Adrenal gland (tissue), 12 donors: ENCODE results near the gene ESPNL. TPM values are rescaled to one million over a fixed set of nuclear protein-coding genes. Genes with fewer than 3 reads are reported as not detected.
A peak's percentile ranks its signal among the peaks of the same experiment; 100 is the strongest.

ENCODE experiments used
- DNase-seq, 7 donors: peaks; one replicate each; pipeline ENCODE4 v3.0.0-alpha.2; 2019 to 2020
- H3K27ac ChIP-seq, 5 donors: fragments of 200-600 bp; sonication (generic) in 4 of 5; 1 replicate in 3 of 5; 2 replicates in 2 of 5; pipeline versions ENCODE4 v1.5.1 to v1.8.0; 2016 to 2020; ENCODE audit warnings: mild to moderate bottlenecking in 1 of 5
- H3K27me3 ChIP-seq: fragments of 200-600 bp; 2 replicates; pipeline ENCODE4 v1.8.0; 2021
- H3K36me3 ChIP-seq, 2 donors: fragments of 200-600 bp; replicated peaks in 1 of 2; 1 replicate in 1 of 2; 2 replicates in 1 of 2; pipeline versions ENCODE4 v1.5.1 to v1.8.0; 2018 to 2022
- H3K4me1 ChIP-seq, 2 donors: fragments of 200-600 bp; replicated peaks in 1 of 2; 1 replicate in 1 of 2; 2 replicates in 1 of 2; pipeline versions ENCODE4 v1.5.1 to v1.8.0; 2018 to 2021
- H3K4me3 ChIP-seq, 4 donors: fragments of 200-600 bp; sonication (generic) in 3 of 4; one replicate each; pipeline ENCODE4 v1.5.1; 2016 to 2018
- H3K9me3 ChIP-seq, 3 donors: fragments of 200-600 bp; sonication (generic) in 1 of 3; replicated peaks in 1 of 3; 1 replicate in 2 of 3; 2 replicates in 1 of 3; pipeline versions ENCODE4 v1.5.1 to v1.8.0; 2016 to 2021
- CTCF ChIP-seq, 6 experiments: fragments of 450-650 bp in 4 of 6; fragments of 200-600 bp in 2 of 6; sonication (generic) in 1 of 6; IDR thresholded peaks; 1 replicate in 5 of 6; 2 replicates in 1 of 6; pipeline versions ENCODE4 v1.5.1 to v1.8.0; 2016 to 2021; ENCODE audit warnings: antibody characterized with exemption in 6 of 6, mild to moderate bottlenecking in 2 of 6, moderate library complexity in 1 of 6
- POLR2A ChIP-seq, 2 donors: fragments of 450-650 bp; IDR thresholded peaks; one replicate each; pipeline ENCODE4 v1.6.1; 2017; ENCODE audit warnings: antibody characterized with exemption in 2 of 2, mild to moderate bottlenecking in 2 of 2, moderate library complexity in 1 of 2
- WGBS, 4 donors: extraction: QIAGEN DNeasy Blood & Tissue Kit in 2 of 4; methylation state at CpG; one replicate each; pipeline versions ENCODE4 v1.1.5 to v1.1.7; 2013 to 2017; 5-methylcytosine and 5-hydroxymethylcytosine counted together
- intact Hi-C, 2 donors: fragments of 100-400 bp; cut with DNase I; formaldehyde crosslinking; loops; one replicate each; pipeline versions ENCODE4 v1.14.1 to v1.15.0; 2022 to 2023
- polyA plus RNA-seq, 3 donors: library from polyadenylated mRNA; stranded (reverse); fragments of 200-250 nt in 2 of 3; fragments of 350-450 nt in 1 of 3; fragmentation: Illumina TruSeq in 1 of 3; extraction: RNeasy Lipid Tissue Mini Kit (QIAGEN cat#74804) in 1 of 3; gene quantifications; one replicate each; pipeline ENCODE4 v1.2.3, GENCODE V29; 2013 to 2014
- total RNA-seq, 9 donors: library from RNA; depleted of rRNA in 4 of 9; stranded (reverse); fragments of >200 nt in 4 of 9; fragments of 120-200 nt in 1 of 9; fragmentation: NEBNext Ultra II Directional in 1 of 9; extraction: Animal tissue kit (Norgen Biotek cat#: 25700) in 1 of 9; gene quantifications; one replicate each; pipeline versions ENCODE4 v1.1.0 to v1.2.4, GENCODE V29; 2013 to 2023
- donor health status: healthy with polysubstance abuse.
- donor health status: Bipolar disorder and iron deficiency.
- donor health status: DM: yes; HTN: yes; CAD: no.
- donor health status: DM: no; HTN: no; CAD: no.
- donor health status: DM: no; HTN: no; CAD: no.
- donor health status: DM: yes; HTN: yes; CAD: no.

ESPNL gene
- total and polyA plus RNA-seq, 12 donors = 0.03 to 5.9 (median 1.2) TPM; not detected in 5

DNA sequence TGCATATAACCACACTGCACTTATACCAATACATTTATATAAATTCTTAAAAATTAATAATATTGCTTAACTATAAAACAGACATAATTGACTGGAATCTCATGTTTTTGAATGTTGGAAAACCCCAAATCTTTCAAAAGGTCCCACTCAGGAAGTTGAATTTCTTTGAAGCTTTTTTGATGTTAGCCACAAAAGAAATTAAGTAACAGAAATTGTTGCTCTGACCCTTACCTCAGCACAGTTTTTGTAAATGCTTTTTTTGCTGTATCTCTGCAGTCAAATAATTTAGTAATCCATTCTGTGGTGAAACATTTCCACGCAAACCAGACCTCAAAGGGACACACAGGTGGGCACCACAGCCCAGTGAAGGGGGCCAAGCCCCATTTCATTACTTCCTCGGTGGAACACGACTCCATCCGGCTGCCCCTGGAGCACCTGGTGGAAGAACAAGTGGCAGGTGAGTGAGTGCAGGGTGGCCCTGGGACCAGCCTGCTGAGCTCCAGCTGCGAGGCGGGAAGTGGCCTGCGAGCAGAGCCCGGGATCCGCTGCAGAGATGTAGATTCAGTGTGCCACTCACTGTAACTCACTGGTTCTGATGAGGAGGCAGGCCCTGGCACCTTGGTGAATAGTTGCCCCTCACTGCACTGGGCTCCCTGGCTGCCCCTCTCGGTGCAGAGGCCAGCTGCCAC is 31.0 kb upstream of the ESPNL start:
- WGBS, 4 donors = 92 to 96% (median 93%) methylated on average over 5 to 10 of the region's 10 CpGs
- no peak for TF ChIP-seq POLR2A (IDR thresholded peaks at IDR 0.05)
- no peak for TF ChIP-seq CTCF (IDR thresholded peaks at IDR 0.05)
- H3K27ac ChIP-seq = no peak overlapping the region
- H3K4me1 ChIP-seq = no peaks in the 10 kb centered on the region
- no peak overlapping the region for H3K4me3 ChIP-seq
- intact Hi-C loops = no loop called here
- peaks cover 0 to 21% of the 10 kb centered on the region in 2 donors for H3K36me3 ChIP-seq
- H3K9me3 ChIP-seq = no peaks in the 10 kb centered on the region
- peak in 1 of 7 donors; percentile 15 for DNase-seq
- H3K27me3 ChIP-seq = no peaks in the 10 kb centered on the region

DNA sequence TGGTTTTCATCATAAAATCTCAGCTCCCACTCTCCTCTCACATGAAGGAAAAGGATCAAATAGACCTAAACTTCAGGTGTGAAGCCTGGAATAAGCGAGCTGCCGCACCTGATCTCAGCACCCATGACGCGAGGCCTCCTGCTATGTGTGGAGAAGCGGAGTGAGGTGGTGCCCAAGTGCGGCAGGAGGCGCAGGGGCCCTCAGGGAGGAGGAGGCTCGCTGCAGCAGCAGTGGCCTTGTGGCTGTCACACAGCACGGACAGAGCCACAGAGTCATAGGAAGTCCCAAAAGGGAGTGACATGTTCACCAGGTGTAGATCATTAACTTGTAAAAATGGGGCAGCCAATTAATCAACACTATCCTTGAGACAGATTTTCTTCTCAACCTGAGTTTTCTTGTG is 30.3 kb upstream of the ESPNL start:
- Histone ChIP-seq H3K4me1 (no peaks in the 10 kb centered on the region), H3K9me3 (no peaks in the 10 kb centered on the region), H3K27me3 (no peaks in the 10 kb centered on the region), H3K36me3 (peaks cover 0 to 15% of the 10 kb centered on the region in 2 donors), H3K27ac (no peak overlapping the region), H3K4me3 (no peak overlapping the region)
- WGBS, 4 donors = 91 to 94% (median 93%) methylated on average over 9 of the region's 9 CpGs
- peak in 1 of 7 donors; percentile 7 for DNase-seq
- TF ChIP-seq CTCF (IDR thresholded peaks at IDR 0.05) (no peak), POLR2A (IDR thresholded peaks at IDR 0.05) (no peak)
- intact Hi-C loops = no loop called here

GRCh38 chr2:238075397-238075796 is 24.7 kb upstream of the ESPNL start:
- no peak overlapping the region for H3K27ac ChIP-seq
- H3K36me3 ChIP-seq = no peaks in the 10 kb centered on the region
- peaks cover 0 to 4% of the 10 kb centered on the region in 2 donors for H3K4me1 ChIP-seq
- H3K27me3 ChIP-seq = no peaks in the 10 kb centered on the region
- intact Hi-C loops = no loop called here
- no peak for DNase-seq
- no peaks in the 10 kb centered on the region for H3K9me3 ChIP-seq
- TF ChIP-seq POLR2A (IDR thresholded peaks at IDR 0.05) (no peak), CTCF (IDR thresholded peaks at IDR 0.05) (no peak)
- no peak overlapping the region for H3K4me3 ChIP-seq

- Histone ChIP-seq H3K36me3 (no peaks in the 10 kb centered on the region), H3K27me3 (no peaks in the 10 kb centered on the region), H3K4me1 (peaks cover 0 to 4% of the 10 kb centered on the region in 2 donors), H3K27ac (no peak overlapping the region), H3K9me3 (no peaks in the 10 kb centered on the region), H3K4me3 (no peak overlapping the region)
- WGBS, 4 donors = 95 to 100% (median 97%) methylated on average over 1 of the region's 1 CpG
- intact Hi-C loops = no loop called here
- DNase-seq = no peak
- TF ChIP-seq CTCF (IDR thresholded peaks at IDR 0.05) (no peak), POLR2A (IDR thresholded peaks at IDR 0.05) (no peak)
Measured at GRCh38 chr2:238077292-238077691, 22.8 kb upstream of the ESPNL start.
